Activated CD4-positive, alpha-beta T cell treated with anti-CD3 and anti-CD28 coated beads, Interleukin-2, amount 50 U/mL, for 4 hours (primary cell): ENCODE results near the gene MED27.

Experiments
- DNase-seq, 2 experiments: peaks; one replicate each; pipeline ENCODE4 v3.0.0-alpha.2; 2020

Gene MED27

GRCh38 chr9:131915181-131915580 lies 164.5 kb downstream of the MED27 start:
- DNase-seq = no peak

GRCh38 chr9:131912671-131913070 lies 167.0 kb downstream of the MED27 start:
- DNase-seq = no peak

- DNase-seq = no peak
These were observed 167.6 kb downstream of the MED27 start for GRCh38 chr9:131912069-131912468.

GRCh38 chr9:131910572-131910971 lies 169.1 kb downstream of the MED27 start:
- DNase-seq = no peak

GRCh38 chr9:131905144-131905543 lies 174.5 kb downstream of the MED27 start:
- DNase-seq = no peak

GRCh38 chr9:131899296-131900228 lies 180.1 kb downstream of the MED27 start:
- no peak for DNase-seq

- no peak for DNase-seq
These were observed 186.7 kb downstream of the MED27 start for GRCh38 chr9:131892902-131893500.

- no peak for DNase-seq
These were observed 187.4 kb downstream of the MED27 start for GRCh38 chr9:131892162-131892707.

- no peak for DNase-seq
These were observed 188.1 kb downstream of the MED27 start for GRCh38 chr9:131891598-131891997.

- no peak for DNase-seq
These were observed 190.0 kb downstream of the MED27 start for GRCh38 chr9:131889437-131890251.

GRCh38 chr9:131888923-131889322 lies 190.7 kb downstream of the MED27 start:
- DNase-seq = no peak

GRCh38 chr9:131887680-131888079 lies 192.0 kb downstream of the MED27 start:
- DNase-seq = no peak

- DNase-seq = no peak
These were observed 192.8 kb downstream of the MED27 start for GRCh38 chr9:131886826-131887225.

- DNase-seq = no peak
These were observed 194.5 kb downstream of the MED27 start for GRCh38 chr9:131885144-131885609.

- DNase-seq = no peak
These were observed 195.4 kb downstream of the MED27 start for GRCh38 chr9:131884222-131884621.

GRCh38 chr9:131880833-131881583 lies 198.7 kb downstream of the MED27 start:
- no peak for DNase-seq

GRCh38 chr9:131879911-131880290 lies 199.8 kb downstream of the MED27 start:
- DNase-seq = no peak

GRCh38 chr9:131879181-131879910 lies 200.3 kb downstream of the MED27 start:
- no peak for DNase-seq

- no peak for DNase-seq
These were observed 203.2 kb downstream of the MED27 start for GRCh38 chr9:131876486-131876885.

- DNase-seq = no peak
These were observed 203.7 kb downstream of the MED27 start for GRCh38 chr9:131875828-131876485.
